GM18909 (cell line): ENCODE measurements around the gene TENM3.

Source experiments
- ATAC-seq: cut with Tn5 transposase; IDR thresholded peaks from one replicate; pipeline ENCODE4 v1.9.1; 2021; ENCODE audit warnings: mild to moderate bottlenecking; ENCODE audit not compliant: unreplicated experiment, poor library complexity

TENM3 gene

GRCh38 chr4:182643801-182644682 is 400.8 kb downstream of the TENM3 start:
- no peak for ATAC-seq

- ATAC-seq, result no peak
Measured at GRCh38 chr4:182644683-182645050, 401.5 kb downstream of the TENM3 start.

GRCh38 chr4:182645511-182645910 is 402.3 kb downstream of the TENM3 start:
- no peak for ATAC-seq

- ATAC-seq, result no peak
Measured at GRCh38 chr4:182647646-182648300, 404.6 kb downstream of the TENM3 start.

GRCh38 chr4:182648766-182649165 is 405.6 kb downstream of the TENM3 start:
- no peak for ATAC-seq

GRCh38 chr4:182649698-182650477 is 406.7 kb downstream of the TENM3 start:
- no peak for ATAC-seq

- no peak for ATAC-seq
Measured at GRCh38 chr4:182653596-182653995, 410.4 kb downstream of the TENM3 start.

- no peak for ATAC-seq
Measured at GRCh38 chr4:182655340-182655739, 412.1 kb downstream of the TENM3 start.

- ATAC-seq, result no peak
Measured at GRCh38 chr4:182662551-182662950, 419.3 kb downstream of the TENM3 start.

- ATAC-seq, result no peak
Measured at GRCh38 chr4:182671231-182671630, 428.0 kb downstream of the TENM3 start.

GRCh38 chr4:182671749-182672148 is 428.5 kb downstream of the TENM3 start:
- no peak for ATAC-seq

- no peak for ATAC-seq
Measured at GRCh38 chr4:182678590-182678989, 435.4 kb downstream of the TENM3 start.

- no peak for ATAC-seq
Measured at GRCh38 chr4:182679533-182679932, 436.3 kb downstream of the TENM3 start.

- no peak for ATAC-seq
Measured at GRCh38 chr4:182680234-182680653, 437.0 kb downstream of the TENM3 start.

- no peak for ATAC-seq
Measured at GRCh38 chr4:182683661-182684060, 440.5 kb downstream of the TENM3 start.

GRCh38 chr4:182684796-182685195 is 441.6 kb downstream of the TENM3 start:
- no peak for ATAC-seq

- ATAC-seq, result no peak
Measured at GRCh38 chr4:182688081-182688480, 444.9 kb downstream of the TENM3 start.

GRCh38 chr4:182694551-182694950 is 451.3 kb downstream of the TENM3 start:
- ATAC-seq, result no peak

GRCh38 chr4:182695009-182695408 is 451.8 kb downstream of the TENM3 start:
- no peak for ATAC-seq

GRCh38 chr4:182695842-182696241 is 452.6 kb downstream of the TENM3 start:
- ATAC-seq, result no peak

- ATAC-seq, result no peak
Measured at GRCh38 chr4:182697094-182697493, 453.9 kb downstream of the TENM3 start.
